Stomach (tissue), 4 donors: ENCODE measurements around the gene ADAM22.

ENCODE experiments used
- EP300 ChIP-seq: sonication (generic); formaldehyde crosslinking; IDR thresholded peaks from one replicate; pipeline ENCODE4 v1.6.1; 2017; ENCODE audit warnings: antibody characterized with exemption
- POLR2A ChIP-seq, 4 donors: fragments of 450-650 bp; IDR thresholded peaks; one replicate each; pipeline ENCODE4 v1.6.1; 2016; ENCODE audit warnings: antibody characterized with exemption in 4 of 4, control low read depth in 2 of 4, mild to moderate bottlenecking in 1 of 4, moderate library complexity in 1 of 4
- POLR2AphosphoS5 ChIP-seq, 3 donors: sonication (generic); formaldehyde crosslinking; IDR thresholded peaks; one replicate each; pipeline ENCODE4 v1.6.1; 2016; ENCODE audit warnings: antibody characterized with exemption in 3 of 3
- TF ChIP-seq, protein P1 (sequence below), 7 experiments: fragments of 450-650 bp in 4 of 7; fragments of 200-600 bp in 3 of 7; sonication (generic) in 3 of 7; IDR thresholded peaks; one replicate each; pipeline ENCODE4 v1.5.1; 2016 to 2019; ENCODE audit warnings: antibody characterized with exemption in 7 of 7, control low read depth in 2 of 7, mild to moderate bottlenecking in 1 of 7

DNA sequence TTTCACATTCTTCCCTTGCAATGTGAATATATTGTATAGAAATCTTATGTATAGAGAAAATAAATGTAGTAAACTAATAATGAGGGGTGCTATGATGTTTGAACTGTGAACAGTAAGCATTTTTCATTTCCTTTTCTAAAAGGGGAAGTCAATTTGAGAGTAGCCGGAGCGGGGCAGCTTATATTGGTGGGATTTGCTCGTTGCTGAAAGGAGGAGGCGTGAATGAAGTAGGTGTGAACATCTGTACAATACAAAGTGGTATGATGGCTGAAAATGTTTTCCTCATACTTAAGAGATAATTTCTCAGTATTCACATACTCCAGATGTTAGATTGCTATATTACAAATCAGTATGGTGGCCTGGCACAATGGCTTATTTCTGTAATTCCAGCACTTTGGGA lies 198.7 kb downstream of the ADAM22 start:
- TF ChIP-seq, protein P1, sequence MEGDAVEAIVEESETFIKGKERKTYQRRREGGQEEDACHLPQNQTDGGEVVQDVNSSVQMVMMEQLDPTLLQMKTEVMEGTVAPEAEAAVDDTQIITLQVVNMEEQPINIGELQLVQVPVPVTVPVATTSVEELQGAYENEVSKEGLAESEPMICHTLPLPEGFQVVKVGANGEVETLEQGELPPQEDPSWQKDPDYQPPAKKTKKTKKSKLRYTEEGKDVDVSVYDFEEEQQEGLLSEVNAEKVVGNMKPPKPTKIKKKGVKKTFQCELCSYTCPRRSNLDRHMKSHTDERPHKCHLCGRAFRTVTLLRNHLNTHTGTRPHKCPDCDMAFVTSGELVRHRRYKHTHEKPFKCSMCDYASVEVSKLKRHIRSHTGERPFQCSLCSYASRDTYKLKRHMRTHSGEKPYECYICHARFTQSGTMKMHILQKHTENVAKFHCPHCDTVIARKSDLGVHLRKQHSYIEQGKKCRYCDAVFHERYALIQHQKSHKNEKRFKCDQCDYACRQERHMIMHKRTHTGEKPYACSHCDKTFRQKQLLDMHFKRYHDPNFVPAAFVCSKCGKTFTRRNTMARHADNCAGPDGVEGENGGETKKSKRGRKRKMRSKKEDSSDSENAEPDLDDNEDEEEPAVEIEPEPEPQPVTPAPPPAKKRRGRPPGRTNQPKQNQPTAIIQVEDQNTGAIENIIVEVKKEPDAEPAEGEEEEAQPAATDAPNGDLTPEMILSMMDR (IDR thresholded peaks at IDR 0.05) = no peak
- TF ChIP-seq POLR2A (IDR thresholded peaks at IDR 0.05) = no peak
- no peak for TF ChIP-seq EP300
- TF ChIP-seq POLR2AphosphoS5 (IDR thresholded peaks at IDR 0.05) = no peak
